22Rv1 (cell line): ENCODE measurements around the gene ARHGAP18.

Experiments
- CTCF ChIP-seq: fragments of 450-650 bp; IDR thresholded peaks from 2 replicates; pipeline ENCODE4 v1.5.1; 2017; ENCODE audit warnings: mild to moderate bottlenecking
- ZFX ChIP-seq: fragments of 450-650 bp; IDR thresholded peaks from 2 replicates; pipeline ENCODE4 v1.6.1; 2017; ENCODE audit warnings: antibody characterized with exemption, borderline replicate concordance

GRCh38 chr6:129643968-129644367 is 66.0 kb downstream of the ARHGAP18 start:
- TF ChIP-seq CTCF, result no peak
- TF ChIP-seq ZFX, result no peak
